Hippocampal formation (tissue), 2 donors: ENCODE data around the gene ARHGDIA.

Source experiments
- DNase-seq, 2 donors: peaks; one replicate each; lab custom pipeline; 2025; lab: John Stamatoyannopoulos, UW

Gene ARHGDIA

DNA sequence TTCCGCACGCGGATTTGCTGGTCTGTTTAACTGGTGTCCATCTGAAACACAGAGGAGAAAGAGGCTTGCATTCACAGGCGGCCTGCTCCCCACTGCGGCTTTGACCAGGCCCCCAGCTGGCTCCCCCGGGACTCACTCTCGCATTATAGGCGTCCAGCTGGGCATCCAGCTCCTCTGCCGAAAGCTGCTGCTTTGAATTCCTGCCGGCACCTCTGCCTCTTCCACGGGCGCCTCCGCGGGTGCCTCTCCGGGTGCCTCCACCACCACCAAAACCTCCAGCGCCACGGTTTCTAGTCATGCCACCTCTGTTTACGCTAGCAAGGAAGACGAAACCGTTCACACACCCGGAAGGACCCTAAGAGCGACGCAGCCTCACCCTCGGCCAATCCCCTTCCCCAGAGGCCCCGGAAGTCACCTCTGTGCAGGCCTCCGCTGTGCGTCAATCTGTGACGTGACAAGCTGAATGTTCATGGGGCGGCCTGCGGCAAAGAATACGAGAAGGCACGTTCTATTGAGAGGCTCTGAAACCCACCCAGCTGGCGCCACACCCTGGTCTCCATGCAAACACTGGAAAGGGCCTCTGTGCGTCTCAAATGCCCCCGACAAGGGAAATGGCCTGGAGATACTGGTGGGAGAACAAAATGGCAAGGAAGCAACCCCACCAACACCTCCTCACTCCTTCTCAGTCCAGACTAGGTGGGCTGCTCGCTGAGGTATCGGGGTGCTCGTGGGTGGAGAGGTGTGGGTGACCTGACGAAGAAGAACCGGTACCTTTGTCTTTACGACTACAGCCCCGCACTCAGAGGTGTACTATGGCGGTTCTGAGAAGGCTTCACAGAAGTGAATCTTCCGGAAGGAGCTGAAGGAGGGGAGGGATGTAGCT, 17.2 kb upstream of the ARHGDIA start:
- no peak for DNase-seq

DNA sequence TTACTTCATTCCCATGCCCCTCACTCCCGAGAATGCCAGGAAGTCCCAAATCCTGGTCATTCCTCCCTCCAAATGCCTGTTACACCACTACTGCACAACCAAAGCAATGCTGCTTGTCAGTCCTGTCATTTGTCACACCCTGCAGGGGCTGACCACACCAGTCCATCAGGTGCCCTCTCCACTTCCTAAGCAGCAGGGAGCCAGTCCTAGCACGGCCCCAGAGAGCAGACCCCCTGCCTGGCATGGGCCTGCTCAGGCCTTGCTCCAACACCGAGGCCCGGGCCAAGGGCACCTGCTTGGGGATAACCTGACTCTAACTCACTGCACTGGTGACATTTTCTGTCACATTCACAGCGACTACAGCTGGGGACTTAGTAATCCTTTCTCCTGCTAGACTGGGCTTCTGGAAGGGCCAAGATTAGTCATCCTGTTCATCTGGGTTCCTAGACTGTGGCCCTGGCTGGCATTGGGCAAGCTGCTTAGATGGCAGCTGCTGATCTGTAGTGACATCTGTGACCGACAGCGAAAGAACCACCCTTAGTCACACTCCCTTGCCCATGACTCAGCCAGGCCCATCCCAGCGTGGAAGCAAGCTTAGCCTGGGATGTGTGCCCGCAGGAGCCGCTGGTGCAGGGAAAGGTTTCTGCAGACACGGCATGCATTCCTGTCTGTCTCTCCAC, 14.9 kb upstream of the ARHGDIA start:
- DNase-seq = no peak

DNA sequence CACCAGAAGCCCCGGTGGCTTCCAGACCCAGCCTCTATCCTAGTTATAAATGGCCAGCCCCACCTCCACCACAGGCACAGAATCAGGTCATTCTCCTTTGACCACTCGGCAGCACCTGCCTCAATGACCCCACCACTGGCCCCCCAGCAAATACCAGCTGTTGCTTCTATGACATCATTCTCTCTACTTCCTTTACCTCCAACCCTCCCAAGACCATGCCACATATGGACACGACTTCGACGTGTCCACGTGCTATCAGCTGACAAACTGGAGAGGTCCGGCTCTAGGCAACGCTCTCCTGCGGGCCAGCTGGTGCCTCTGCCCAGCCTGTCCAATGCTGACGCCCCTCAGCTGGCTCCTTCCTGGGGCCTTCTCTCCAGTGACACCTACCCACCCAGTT, 14.3 kb upstream of the ARHGDIA start:
- no peak for DNase-seq

DNA sequence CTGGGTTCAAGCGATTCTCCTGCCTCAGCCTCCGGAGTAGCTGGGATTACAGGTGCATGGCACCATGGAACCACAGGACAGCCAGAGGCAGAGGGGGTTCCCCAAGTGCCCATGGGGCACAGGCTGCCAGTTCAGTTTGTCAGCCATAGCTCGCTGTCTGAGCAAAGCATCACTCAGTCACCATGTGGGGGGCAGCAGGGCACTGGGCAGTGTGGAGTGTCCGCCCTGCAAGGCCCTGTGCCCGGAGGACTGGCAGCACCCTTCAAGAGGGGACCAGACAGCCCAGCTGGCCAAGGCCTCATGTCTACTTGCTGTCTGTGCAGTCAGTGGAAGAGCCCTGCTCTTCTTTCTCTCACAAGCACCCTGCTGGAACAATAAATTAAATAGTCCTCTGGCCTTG, 13.8 kb upstream of the ARHGDIA start:
- DNase-seq = no peak

DNA sequence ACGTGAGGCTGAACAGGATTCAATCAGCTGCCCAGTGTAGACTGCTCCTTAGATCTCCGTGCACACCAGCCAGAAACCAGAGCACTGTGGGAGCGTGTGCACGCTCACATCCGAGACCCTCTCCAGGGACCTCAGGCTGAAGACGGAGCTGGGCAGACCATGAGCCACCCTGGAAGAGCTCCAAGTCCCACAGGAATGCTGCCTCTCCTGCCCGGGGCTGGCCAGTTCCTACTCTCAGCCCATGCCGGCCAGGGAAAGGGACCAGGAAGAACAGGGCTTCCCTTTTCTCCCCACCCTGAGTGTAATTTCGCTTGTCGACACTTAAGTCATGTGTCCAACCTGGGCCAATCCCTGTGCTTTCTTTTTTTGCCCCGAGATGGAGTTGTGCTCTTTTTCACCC, 13.4 kb upstream of the ARHGDIA start:
- DNase-seq = no peak

DNA sequence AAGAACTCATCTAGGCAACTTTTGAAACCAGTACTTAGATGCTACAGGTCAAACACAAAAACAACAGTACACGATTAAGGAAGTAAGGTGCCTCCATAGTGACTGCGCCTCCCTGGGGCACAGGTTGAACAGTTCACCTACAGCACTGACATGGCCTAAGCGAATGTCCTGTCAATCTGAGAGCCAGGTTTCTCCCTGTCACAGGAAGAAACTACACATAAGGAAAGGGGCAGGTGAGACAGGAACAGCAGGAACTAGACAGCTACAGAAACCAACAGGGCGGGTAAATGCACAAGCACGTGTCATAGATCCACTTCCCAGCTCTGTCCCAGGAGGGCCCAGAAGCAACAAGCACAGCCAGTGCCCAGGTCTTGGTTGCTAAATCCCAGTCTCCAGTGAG, 8.0 kb upstream of the ARHGDIA start:
- DNase-seq = no peak

DNA sequence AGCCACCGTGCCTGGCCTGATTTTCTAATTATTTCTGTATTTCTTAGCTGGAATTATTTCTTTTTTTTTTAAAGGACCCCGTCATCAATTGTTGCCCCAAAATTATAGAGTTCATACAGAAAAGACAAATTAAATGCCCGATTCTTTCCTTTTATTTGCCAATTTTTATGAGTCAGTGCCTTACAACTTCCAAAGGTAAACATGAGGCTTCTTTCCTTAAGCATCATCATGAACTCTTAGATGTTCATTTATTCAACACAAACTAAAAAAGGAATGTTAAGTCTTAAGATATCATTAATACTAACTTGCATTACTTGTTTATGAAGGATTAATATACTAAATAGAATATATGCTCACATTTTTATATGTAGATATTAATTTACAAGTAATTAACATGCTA, 7.2 kb upstream of the ARHGDIA start:
- DNase-seq = no peak

DNA sequence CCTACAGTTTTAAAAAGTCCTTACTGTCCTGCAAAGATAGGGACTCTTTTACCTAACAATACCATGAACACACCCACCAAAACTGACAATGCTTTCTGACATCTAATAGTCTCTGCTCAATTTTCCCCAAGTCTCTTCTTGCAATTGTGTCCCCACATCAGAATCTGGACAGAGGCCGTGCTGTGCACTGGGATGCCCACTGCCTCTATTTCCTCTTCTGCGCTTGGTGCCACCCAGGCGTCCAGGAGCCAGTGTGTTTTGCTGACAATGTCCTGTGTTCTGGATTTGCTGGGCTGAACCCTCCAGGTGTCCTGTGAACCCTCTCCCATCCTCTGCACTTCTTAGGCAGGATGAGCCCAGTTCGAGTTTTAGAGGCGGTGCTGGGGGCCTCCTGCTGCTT, 6.4 kb upstream of the ARHGDIA start:
- DNase-seq = no peak

DNA sequence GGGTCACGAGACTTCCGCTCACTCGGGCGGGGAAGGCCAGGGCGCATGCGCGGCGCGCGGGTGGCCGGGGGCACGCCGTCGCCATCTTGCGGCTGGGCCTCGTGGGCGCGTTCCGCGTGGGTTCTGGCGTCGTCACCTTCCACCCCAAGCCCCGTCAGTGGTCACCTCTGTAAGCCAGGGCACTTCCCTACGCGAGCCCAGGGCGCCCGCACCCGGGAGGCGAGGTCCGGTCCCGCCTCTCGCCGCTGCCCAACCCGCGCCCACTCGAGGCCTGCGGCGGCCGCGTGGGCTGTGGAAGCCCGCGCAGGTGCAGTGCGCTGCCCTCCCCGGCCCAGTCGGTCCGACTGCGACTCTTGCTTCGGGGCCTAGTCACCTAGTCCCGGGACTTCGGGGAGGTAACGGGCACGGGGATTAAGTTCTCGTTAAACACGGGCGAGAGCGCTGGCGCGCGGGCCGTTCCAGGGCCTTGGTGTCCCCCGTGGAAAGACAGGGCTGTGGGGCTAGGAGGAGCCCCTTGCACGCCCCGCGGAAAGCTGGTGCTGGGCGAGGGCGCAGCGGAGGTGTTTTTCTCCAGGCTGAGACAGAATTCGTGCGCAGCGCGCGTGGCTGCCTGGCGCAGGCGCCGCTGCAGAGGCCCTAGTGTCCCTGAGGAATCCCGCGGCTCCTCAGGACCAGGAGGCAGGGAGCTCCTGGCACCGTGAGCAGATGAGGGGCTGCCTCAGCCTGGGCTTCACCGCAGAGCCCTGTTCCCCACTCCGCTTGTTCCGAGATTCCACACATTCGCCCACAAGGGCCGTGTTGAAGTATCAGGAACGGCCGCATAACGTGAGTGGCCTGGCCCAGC, 472 bp upstream of the ARHGDIA start:
- peak; percentile 77 to 78 for DNase-seq

DNA sequence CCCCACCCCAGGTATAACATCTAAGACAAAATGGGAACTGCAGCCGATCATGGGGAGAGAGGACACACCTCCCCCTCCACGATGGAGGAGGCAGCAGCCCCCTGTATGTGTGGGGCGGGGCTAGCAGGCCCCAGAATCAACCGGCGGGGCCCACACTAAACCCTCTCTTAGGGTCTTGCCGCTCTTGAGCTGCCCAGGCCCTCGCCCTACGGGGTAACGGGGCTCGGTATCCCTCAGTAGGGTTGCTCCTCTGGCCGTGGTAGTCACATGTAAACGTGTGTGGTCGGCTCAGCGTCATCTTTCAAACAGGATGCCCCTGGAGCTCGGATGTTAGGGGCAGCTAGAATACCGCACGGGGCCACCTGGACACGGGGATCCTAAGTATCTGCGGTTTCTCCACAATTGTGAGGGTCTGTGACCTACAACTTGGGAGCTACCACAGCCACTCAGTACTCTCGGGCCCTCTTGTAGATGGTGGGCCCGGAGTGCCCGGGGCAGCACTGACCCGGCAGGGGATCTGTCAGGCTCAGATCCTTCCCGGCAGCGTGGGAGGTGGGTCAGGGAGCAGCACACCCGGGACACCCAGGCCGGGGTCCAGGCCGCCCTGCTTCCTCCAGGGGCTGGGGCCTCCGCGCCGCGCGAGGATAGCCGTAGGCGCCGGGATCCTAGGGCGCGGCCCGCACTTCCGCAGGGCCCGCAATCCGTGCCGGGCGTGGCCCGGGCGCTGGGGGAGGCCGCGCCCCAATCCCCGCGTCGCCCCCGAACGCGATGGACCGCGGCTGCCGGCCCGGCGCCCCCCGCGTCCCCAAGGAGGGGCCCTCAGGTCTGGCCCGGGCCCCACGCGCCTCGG, 781 bp downstream of the ARHGDIA start:
- no peak for DNase-seq

DNA sequence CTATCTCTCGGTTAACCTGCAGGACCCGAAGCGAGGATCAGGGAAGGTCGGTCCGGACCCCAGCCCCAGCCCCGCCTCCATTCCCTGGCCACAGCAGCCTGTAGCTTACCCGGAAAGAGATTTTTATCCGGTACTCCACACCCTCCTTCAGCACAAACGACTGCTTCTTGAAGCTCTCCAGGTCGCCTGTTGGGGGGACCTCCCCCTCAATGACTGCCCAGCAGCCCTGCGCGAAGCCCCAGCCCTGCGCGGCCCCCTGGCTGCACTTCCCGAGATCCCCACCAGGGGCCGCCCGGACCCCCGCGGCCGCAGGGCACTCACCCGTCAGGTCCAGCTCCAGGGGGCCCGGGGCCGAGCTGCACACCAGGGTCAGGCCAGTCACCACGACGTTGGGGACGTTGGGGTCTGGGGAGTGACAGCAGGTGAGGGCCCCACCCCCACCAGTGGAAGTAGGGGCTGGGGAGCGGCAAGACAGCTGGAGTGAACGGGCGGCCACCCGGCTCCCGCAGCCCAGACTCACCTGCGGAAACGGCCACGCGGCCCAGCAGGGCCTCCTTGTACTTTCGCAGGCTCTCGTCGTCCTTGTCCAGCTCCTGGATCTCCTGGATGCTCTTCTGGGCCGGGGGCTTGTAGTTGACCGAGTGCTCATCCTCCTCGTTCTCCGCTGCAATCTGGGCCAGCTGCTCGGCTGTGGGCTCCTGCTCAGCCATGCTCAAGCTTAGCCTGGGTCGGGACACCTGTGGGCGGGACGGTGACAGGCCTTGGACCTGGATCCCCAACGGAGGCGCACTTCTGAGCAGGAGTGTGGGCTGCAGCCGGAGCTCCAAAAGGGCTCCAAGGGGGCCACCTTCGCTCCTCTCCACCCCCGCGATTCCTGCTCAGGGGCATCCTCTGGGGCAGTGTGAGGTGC, 1.7 kb downstream of the ARHGDIA start:
- no peak for DNase-seq

DNA sequence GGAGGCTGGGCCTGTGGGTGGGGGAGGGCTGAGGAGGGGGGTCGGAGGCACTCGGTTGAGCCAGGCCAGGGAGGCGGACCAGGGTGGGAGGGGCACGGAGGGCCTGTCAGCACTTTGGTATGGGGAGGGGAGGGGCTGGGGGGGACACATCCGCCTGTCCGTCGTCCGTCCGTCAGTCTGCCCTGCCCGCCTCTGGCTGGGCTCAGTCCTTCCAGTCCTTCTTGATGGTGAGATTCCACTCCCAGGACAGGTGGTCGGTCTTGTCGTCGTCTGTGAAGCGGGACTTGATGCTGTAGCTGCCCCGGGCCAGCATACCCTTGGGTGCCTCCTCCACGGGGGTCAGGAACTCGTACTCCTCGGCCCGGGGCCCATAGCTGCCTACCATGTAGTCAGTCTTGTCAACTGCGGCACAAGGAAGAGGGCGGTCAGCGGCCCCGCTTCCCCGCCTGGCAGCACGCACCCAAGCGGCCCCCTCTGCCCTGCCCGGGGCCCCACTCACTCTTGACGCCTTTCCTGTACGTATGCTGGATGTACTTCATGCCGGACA, 2.4 kb downstream of the ARHGDIA start:
- DNase-seq = no peak

DNA sequence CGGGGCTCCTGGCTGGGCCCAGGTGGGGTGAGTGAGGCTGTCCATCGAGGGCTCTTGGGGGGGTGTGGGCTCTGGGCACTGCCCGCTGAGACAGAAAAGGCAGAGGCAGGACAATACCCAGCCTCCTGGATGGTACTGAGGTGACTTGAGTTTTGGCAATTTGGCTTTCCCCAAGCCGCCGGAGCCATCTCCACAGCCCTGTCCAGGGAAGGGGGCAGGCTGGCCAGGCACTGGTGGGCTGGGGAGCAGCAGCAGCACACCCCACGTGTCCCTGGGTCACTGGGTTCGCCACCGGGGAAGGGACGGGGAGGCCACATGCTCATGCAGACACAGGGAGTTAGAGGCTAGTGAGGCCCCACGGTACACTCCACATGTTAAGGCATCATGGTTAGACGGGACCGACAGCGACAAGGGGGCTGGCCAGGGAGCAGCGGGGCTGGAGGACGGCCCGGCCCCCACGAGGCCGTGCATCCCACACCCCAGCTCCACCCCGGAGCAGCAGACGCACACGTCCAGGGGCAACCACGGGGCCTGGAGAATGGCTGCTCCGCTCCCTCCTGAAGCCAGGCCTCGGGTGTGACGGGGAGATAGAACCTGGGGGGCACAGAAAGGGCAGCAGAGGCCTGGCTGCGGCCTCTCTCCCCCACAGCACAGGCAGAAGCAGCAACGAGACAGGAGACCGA, 3.0 kb downstream of the ARHGDIA start:
- DNase-seq = no peak

DNA sequence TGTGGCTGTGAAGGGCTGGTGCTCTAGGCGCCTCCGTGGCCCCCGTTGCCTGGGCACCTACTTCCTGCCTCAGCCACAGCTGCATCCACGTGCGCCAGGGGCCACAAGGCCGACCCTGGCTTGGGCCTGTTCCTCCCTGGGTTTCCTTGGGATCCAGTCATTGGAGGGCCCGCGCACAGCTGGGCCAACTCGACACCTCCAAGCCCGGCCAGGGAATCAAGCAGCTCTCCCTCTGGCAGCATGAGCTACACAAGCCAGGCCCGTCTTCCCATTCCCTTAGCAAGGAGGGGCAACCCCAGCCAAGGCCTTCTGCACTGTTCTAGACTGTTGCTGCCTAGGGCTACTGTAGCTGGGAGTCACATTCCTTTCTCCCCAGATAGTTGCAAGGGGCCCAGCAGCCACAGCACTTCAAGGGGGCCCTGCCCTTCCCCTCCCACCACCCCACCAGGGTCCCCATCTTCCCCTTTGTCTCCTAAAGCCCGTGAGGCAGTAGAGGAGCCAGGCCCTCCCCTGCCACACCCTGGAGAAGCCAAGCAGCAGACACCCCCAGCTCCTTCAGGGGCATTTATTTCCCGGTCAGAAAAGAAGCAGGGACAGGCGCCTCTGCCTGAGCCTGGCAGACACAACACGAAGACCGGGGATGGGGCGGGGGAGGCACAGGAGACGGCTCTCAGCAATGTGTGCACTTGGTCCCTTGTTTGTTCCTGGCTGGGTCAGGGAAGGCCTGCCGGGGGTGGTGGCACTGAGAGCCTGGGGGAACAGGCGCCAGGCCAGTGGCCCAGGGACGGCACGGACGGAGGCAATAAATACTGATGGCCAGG, 3.8 kb downstream of the ARHGDIA start:
- no peak for DNase-seq

DNA sequence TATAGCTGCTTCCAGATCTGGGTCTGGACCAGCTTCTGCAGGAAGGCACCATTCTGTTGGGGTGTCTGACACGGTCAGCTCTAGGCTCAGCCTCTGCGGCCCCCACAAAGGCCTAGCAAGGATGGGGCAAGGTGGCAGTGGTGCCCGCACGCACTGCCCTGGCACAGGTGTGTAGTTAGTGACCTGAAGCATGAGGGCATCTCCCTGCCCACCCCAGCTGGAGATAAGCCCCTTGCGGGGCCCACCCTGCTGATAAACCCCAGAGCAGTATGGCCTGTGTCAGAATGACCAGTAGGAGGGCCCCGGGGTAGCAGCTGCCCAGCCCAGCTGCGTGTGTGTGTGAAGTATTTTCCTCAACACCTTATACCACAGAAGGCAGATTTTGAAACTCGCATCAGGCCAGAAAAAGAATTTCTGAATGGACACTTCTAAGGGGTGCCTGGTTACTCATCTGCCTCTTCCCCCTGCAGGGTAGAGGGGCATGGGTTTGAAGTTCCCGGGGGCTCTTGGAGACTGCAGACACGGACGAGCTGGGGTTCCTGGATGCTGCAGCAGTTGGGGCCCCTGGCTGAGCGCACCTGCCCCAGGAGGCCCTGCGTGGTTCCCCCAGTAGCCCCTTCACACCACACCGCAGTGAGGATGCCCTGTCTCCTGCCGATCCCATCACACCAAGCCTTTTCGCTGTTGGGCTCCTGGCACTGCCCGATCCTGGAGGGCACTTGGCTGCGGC, 4.5 kb downstream of the ARHGDIA start:
- no peak for DNase-seq

DNA sequence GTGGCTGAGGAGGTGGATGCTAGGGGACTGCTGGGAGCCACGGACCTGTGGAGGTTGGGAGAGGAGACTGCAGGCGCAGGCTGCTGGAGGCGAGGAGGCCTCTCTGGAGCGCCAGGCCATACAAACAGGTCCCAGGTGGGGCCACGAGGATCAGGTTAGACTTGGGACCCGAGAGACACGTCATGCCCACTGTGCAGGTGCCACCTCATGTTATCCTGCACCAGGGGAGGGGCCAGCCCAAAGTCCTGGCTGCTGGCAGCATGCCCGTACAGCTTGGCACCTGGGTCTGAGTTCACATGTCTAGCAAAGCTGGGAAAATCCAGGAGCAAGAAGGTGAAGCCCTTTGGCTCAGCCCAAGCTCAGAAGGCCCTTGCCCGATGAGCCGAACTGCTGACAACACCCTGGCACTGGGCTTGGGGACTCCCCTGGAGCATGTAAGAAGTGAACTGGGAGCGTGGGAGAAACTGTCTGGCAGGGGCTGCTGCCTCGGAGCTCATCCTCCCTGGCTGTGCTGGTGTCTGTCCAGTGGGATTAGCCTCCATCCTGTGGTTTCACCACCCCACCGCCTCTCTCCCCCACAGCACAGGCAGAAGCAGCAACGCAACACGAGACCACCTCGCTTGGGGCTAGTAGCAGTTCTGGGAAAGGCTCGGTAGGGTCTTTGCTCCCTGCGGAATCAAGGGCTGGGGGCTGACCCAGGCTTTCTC, 5.3 kb downstream of the ARHGDIA start:
- DNase-seq = no peak

DNA sequence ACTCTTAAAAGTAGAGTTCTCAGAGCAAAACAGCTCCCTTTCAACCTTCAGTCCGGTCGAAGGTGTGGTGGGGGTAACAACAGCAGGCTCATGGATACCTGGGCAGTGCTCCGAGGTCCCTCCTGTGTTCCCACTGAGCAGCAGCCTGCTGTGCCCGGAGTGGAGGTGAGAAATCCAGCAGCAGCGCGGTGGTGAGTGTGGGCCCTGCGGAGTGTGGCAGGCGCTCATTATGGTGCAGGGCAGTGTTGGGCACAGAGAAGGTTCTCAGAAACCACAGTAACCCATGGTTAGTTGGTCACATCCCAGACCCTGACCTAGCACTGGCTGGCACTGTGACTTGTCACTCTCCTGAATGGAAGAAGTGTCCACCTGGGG, 5.8 kb downstream of the ARHGDIA start:
- no peak for DNase-seq
